SIG-M5 treated with dmso at 0.1 percent for 504 hours (cell line): ENCODE measurements around the gene PJA1.

Source experiments
- DNase-seq: peaks from one replicate; lab custom pipeline; 2025; ENCODE audit not compliant: unreplicated experiment; lab: John Stamatoyannopoulos, UW

PJA1 gene, protein sequence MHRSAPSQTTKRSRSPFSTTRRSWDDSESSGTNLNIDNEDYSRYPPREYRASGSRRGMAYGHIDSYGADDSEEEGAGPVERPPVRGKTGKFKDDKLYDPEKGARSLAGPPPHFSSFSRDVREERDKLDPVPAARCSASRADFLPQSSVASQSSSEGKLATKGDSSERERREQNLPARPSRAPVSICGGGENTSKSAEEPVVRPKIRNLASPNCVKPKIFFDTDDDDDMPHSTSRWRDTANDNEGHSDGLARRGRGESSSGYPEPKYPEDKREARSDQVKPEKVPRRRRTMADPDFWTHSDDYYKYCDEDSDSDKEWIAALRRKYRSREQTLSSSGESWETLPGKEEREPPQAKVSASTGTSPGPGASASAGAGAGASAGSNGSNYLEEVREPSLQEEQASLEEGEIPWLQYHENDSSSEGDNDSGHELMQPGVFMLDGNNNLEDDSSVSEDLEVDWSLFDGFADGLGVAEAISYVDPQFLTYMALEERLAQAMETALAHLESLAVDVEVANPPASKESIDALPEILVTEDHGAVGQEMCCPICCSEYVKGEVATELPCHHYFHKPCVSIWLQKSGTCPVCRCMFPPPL

DNA sequence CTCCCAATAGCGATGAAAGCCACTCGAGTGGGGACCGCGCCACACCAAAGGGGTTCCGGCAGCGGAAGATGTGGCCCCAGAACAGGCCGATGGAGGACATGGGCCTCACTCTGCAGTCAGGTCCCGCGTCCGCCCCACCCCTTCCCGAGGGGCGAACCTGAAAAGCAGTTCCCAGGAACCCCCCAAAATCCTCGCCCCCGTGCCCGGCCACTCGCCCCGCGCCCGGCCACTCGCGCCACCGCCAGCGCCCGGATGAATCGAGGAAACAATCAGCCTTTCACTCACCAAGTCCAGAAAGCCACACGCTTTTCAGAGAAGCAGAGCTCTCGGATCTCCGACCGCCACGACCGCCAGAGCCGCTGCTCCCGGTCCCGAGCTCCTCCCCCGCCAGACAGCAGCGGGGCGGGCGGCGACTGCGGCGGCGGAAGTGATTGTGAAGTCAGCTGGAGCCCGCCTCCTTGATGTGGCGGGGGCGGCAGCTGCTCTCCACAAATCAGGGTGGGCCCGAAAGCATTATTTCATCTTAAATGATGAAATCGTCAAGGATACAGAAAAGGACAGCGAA, at the start of gene PJA1:
Gene PJA1 (minus strand): TSS at position 367 of the 565 bp plus-strand sequence. CDS start 2,380 bp downstream, outside the sequence.
- peak; percentile 51 for DNase-seq

DNA sequence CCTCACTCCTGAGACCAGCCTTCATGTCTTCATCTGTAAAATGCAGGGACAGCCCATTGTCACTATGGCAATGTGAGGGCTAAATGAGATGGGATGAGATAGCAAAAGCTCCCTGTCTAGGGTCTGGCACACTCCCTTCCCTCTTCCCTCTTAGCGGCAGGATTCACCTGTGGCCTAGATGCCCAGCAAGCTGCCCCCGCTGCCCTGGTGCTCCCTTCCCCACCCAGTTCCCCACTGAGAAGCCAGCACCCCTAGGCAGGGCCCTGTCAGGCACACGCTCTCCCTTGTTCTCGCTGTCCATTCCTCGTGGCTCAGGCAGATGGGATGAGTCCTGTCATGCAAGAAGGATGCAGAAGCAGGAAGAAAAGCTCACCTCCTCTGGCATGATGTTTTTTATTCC, 49.2 kb upstream of the PJA1 start:
- DNase-seq = no peak

DNA sequence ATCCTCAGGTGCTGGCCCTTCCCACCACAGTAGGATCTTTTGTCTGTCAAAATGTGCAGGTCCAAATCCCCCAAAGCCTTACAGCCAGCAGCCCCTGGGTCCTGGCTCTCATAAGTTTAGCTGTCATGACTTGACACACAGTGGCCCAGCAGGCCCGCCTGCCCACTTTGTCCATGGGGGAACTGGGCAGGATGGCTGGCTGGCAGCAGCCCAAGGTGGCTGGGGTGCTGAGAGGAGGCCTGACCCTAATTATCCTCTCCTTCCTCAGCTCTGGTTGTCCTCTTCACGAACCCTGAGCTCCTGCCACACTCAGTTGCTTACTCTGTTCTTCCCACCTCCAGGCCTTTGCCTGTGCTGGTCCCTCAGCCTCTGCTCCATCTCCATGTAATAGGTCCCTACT, 46.4 kb upstream of the PJA1 start:
- DNase-seq = no peak

DNA sequence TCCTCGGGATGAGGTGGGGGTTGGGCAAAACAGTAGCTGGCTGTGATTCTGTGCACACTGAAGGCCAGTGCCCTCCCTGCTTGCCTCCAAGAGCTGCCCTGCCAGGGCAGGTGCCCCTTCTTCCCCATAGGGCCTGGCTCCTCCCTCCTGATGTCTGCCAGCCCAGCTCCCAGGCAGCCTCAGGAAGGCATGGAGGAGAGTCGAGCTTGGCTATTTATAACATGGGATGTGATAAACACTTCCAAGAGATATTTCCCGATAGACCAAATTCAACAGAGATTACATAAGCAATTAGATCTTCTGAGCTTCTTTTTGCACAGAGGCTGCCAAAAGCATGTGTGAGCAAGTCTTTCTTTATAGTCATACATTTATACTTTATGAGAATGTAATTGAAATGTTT, 45.3 kb upstream of the PJA1 start:
- DNase-seq = no peak

DNA sequence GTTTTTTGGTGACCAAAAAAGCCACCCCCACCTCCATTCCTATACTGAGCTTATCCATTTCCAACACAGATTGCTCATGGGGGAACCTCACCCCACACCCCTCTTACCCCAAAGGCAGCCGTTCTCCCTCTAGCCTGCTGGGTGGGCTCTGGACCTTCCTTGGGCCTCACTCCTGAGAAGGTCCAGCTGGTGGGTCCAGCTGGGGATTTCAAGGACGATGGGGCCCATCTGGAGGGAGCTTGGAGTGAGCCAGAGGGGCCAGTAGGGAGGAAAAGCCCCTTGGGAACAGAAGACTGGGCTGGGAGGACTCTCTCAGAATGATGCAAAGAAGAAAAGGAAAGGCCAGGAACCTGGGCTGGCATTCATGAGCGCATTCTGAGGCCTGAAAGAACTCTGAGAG, 42.0 kb upstream of the PJA1 start:
- DNase-seq = no peak

DNA sequence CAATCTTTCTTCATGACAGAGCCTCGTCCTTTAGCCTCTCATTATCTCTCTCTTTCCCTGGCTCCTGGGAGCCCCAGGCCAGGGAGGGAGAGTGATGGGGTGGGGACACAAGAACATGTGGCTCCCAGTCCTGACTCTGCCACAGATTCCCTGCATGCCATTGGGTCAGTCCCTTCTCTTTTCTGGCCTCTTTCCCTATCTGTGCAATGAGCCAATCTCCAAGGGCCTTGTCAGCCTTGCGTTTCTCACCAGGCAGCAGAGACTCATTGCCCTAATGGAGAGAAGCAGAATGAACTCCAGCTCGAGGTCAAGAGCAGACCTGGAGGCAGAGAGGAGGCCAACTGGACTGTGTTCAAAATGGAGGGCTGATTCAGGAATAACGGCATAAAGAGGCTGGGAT, 38.4 kb upstream of the PJA1 start:
- DNase-seq = no peak

DNA sequence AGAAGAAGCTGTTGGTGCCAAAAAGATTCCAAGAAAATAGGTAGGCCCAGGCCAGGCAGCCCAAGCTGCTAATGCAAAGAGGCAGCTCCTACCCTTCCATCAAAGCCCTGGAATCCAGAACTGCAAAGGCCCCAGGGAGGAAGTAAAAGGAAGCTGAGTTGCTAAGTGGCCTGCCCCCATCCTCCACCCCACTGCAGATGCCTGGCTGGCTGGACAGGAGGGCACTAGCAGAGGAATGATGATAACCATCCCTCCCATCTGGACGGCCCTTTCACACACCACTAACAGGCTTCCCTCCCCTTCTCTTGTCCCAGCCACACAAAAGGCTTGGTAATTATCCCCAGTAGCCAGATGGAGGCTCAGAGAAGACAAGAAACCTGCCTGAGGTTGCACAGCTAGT, 32.4 kb upstream of the PJA1 start:
- DNase-seq = no peak

DNA sequence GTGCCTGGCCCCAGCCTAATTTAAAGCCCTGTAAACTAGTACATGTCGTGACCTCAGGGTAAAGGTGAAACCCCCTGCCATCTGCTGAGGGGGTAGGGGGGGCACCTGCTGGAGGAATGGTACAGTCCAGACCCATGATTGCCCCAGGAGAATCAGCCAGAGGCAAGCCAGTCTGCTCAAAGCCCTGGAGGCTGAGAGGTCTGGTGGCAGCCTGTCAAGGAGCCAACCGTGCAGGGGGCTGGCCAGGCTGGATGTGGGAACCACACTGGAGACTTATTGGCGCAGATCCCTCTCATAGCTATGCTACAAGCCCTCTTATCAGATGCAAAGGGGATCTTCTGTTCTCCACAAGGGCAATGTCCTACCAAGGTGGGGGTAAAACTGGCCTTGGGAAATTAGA, 31.4 kb upstream of the PJA1 start:
- no peak for DNase-seq

DNA sequence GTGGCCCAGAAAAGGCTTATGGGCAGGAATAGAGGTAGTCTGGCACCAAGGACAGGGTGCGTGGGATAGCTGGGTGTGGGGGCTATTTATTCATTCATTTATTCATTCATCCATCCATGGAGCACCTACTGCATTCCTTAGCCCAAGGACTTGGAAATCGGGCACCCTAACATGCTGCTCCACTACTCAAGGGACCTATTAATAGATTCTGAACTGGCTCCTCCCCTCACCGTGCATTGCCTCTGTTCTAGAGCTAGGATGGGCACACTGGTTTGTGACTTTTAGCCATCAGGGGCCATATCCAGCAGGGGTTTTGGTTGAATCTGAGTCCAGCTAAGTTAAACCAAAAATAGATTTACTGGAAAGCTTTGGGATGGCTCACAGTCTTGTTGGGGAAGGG, 30.6 kb upstream of the PJA1 start:
- DNase-seq = no peak

DNA sequence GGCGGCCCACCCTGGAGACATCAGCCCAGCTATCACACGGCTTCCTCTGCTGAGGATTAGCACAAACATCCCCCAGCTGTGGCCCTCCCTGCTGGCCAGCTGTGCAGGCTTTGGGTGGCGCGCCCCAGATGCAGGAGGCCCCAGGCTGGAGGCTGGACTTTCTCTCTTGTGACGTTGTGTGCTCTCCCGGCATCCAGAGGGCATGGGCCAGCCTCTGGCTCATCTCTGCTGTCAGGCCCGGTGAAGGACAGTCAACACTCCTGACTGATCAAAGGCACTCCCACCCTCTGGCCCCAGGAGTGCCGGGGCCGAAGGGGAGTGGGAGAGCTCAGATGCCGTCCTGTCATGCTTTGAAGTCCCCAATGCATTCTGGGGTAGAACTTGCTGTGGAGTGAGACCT, 29.9 kb upstream of the PJA1 start:
- no peak for DNase-seq

DNA sequence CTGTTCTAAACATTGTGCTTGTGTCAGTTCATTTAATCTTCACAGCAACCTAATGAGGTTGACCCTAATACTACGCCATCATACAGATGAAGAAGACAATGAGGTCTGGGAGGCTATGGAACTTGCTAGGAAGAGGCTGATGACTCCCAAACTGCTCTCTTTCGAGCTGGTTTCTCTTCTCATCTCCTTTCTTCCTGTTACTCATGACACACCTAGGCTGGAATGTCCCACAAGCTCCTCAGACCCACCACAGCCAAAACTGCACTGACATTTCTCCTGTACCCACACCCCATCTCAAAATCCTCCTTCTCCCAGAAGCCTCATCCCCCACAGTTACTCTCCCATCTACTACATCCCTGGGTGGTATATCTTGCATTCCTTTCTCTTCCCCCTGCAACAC, 27.4 kb upstream of the PJA1 start:
- no peak for DNase-seq

DNA sequence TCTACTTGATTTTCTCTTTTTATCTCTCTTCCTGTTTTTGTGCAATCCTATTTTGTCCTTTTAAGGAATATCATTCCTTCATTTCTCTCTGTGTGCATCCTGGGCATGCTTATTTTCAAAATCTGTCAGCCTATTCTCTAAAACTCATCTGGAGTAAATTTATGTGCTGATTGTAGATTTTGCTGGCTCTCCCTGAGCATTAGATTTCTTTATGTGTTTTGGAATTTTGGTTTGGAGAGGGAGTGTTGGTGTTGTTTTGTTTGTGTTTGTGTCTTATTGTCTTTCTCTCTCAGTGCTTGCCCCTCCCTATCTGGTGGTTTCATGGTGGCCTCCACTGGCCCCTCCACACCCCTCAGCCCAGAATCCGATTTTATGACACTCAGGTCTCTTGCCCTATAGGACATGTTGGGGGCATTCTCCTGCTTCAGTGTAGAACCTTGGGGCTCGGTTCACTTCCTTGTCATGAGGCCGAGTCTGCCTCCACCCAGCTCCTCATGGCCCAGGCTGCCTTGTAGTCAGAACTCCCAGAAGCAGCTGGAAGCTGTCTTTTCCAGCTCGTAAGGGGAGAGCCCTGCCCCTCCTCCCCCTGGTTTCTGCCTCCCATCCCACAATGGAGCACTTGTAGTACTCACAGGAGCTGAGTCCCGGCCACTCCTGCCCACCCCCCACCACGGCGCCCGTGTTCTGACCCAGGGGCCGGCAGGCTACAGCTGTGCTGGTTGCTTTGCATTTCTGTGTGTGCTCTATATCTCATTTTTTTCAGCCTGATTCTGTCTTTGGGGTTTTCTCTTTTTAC, 24.5 kb upstream of the PJA1 start:
- no peak for DNase-seq

DNA sequence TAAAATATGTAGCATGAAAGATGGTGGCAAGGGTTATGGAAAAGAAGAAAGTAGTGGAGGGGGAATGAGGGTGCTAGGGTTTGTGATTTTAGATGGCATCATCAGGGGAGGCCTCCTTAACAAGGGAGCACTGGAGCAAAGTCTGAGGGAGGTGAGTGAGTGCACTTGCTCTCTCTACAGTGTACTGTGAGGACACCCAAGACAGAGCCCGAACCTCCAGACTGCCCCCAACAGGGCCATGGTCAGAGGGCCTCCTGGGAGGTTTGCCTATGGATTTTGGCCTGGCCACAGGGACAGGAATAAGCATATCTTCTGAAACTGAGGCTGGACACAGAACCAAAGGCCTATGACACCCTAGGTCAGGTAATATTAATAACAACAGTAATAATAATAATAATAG, 21.4 kb upstream of the PJA1 start:
- no peak for DNase-seq

DNA sequence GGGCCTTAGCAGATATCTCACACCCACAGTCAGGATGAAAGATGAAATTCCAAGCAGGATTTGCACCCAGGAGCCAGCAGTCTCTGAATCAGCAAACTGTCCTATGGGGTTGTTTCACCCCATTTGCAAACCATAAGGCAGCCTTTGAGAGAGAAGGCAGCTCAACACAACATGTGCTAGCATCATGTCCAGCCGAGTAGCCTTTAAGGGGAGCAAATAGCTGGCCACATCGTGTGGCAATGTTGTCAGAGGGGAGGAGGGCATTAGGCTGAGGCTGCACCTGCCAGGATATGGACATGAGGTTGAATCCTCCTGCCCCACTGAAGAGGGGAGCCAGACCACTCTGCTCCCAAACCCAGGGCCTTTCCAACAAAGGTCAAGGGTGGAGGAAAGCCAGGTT, 20.6 kb upstream of the PJA1 start:
- DNase-seq = no peak

DNA sequence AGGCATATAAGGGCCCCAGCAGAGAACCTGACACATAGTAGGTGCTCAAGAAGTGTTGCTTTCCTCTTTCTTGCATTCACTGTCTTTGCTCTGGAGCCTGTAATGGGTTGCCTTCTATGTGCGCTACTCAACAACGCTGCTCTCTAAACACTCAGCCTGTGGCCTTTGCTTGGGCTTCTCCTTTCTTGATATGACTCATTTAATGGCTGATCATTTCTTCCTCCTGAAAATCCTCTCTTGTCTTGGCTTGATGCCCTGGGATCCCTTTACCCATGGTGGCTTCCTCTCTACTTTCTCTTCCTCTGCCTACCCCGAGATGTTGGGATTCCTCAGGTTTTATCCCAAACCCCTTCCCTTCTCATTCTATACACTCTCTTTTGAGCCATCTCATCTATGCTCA, 19.9 kb upstream of the PJA1 start:
- no peak for DNase-seq

DNA sequence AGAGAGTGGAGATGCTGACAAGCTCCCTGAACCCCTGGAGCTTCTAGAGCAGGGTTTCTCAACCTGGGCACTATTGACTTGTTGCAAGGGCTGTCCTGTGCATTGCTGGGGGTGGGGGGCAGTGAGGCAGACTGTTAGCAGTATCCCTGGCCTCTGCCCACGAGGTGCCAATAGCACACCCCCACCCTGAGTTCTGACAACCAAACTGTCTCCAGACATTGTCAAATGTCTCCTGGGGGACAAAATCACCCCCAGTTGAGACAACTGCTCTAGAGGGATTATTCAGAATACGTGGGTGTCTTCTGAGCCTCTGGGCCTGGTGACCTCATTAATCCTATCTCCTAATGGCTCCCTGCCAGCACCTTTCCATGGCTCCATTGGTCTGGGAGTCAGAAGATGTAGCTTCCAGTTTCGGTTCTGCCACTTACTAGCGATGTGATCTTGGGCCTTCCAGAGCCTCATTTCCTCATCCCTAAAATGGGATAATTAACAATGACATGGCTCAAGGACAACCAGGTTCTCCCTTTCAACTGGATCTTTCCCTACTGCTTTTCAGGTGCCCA, 17.6 kb upstream of the PJA1 start:
- DNase-seq = no peak

DNA sequence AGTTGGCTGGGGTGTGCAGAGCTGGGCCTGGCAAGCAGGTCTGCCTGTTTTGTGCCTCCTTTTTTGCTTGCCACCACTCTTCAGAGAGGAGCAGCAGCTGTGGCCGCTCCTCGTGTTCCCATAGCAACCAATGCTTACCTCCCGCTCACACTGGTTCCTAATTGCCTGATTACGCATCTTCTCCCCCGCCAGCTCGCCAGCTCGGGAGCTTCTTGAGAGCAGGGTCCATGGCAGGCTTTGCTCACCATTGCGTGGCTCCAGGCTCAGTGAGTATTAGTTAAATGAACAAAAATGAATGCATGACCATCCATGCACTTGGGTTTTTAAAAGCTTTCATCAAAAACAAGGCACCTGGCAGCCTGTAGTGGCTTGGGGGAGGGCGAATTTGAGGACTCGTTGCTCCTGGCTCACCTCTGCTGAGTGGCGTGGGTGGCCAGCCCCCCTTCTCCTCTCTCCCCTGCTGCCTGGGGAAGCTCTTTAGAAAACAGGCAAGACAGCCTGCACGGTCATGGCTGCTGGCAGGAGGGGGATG, 14.2 kb upstream of the PJA1 start:
- DNase-seq = no peak

DNA sequence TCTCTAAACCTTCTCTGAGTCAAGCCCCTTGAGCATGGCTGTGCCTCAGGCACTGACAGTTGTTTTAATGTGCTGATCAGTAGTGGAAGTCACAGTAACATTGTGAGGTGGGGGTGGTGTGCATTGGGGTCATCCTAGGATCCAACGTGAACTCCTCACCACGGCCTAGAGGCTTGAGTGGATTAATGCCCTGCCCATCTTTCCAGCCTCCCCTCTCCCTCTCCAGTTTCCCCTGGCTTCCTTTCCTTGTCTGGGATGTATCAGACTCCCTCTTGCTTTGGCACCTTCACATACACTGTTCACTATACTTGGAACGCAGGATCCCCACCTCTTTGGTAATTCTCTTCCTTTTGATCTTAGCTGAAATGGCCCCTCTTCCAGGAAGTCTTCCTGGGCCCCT, 13.3 kb upstream of the PJA1 start:
- no peak for DNase-seq

DNA sequence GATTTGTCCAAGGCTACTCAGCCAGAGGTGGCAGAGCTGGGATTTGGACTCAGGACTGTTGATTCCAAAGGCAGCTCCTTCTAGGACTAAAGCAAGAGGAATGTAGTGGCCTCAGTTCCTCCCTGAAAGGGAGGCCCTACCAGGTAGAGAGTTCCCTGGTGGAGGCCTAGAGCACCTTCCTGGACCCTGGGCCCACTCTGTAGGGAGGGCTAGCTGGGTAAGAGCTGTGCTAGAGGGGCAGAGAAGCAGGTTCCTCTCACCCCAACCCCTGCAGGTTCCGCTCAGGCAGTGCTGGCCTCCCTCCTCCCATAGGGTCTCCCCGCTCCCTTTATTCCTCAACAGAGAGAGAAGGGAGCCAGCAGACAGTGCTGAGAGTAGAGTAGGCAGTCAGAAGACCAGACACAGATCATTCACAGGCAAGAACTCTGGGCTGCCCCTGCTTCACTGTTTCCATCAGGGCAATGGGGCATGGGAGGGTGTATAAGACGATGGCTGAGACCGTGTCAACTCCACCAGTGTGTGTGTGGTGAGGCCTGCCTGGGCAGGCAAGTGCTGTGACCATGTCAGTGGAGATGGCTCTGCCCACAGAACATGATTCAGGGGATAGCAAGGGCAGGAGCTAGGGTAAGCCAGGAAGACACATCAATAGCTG, 12.4 kb upstream of the PJA1 start:
- DNase-seq = no peak

DNA sequence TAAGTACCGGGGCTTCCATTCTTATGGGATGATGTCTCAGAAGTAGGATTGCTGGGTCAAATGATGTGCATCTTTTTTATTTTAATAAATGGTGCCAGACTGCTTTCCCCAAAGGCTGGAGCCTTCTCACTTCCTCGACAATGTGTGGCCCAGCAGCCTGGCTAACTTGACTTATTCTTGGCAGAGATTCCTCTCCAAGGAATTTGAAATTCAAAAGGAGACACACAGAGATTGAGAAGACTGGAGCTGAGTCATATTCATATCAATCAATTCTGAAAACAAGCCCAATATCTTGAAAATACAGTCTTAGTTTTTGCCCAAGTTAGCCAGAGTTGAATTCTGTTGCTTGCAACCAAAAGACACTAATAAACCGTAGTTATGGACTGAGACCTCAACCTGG, 10.8 kb upstream of the PJA1 start:
- DNase-seq = no peak

DNA sequence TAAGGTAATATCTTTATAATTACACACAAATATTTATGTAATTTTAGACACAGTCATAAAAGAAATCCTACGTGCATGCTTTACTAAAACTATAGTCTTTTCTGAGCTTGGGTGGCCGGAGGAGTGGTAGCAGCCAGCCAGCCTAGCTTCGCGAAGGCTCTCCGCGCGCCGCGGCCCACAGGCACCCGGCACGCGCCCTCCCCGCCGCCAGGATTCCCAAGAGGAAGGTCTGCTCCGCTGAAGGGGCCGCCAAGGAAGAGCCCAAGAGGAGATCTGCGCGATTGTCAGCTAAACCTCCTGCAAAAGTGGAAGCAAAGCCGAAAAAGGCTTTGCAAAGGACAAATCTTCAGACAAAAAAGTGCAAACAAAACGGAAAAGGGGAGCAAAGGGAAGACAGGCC, 8.7 kb upstream of the PJA1 start:
- DNase-seq = no peak
